Esophagus muscularis mucosa (tissue), 4 donors: ENCODE measurements around the gene MME. TPM values are rescaled to one million over a fixed set of nuclear protein-coding genes. Genes with fewer than 3 reads are reported as not detected.

Experiments
- DNase-seq: peaks from one replicate; pipeline ENCODE4 v3.0.0-alpha.2; 2017; ENCODE audit errors: extremely low spot score
- H3K27ac ChIP-seq, 4 donors: fragments of 200-600 bp; sonication (generic); replicated peaks in 1 of 4; 1 replicate in 3 of 4; 2 replicates in 1 of 4; pipeline ENCODE4 v1.5.1; 2016 to 2019; ENCODE audit warnings: mild to moderate bottlenecking in 1 of 4
- H3K27me3 ChIP-seq, 4 donors: fragments of 200-600 bp; sonication (generic); one replicate each; pipeline versions ENCODE4 v1.5.1 to v1.6.0; 2016 to 2019
- H3K36me3 ChIP-seq, 4 donors: fragments of 200-600 bp; sonication (generic); one replicate each; pipeline ENCODE4 v1.5.1; 2016 to 2019
- H3K4me1 ChIP-seq, 4 donors: fragments of 200-600 bp; sonication (generic); one replicate each; pipeline ENCODE4 v1.5.1; 2016 to 2019
- H3K4me3 ChIP-seq, 4 donors: fragments of 200-600 bp; sonication (generic); 1 replicate in 2 of 4; 2 replicates in 2 of 4; pipeline ENCODE4 v1.5.1; 2016 to 2019; ENCODE audit warnings: mild to moderate bottlenecking in 4 of 4, moderate library complexity in 1 of 4
- H3K9me3 ChIP-seq, 4 donors: fragments of 200-600 bp; sonication (generic); 1 replicate in 3 of 4; 2 replicates in 1 of 4; pipeline ENCODE4 v1.5.1; 2016 to 2019
- CTCF ChIP-seq, 3 experiments: fragments of 200-600 bp in 2 of 3; fragments of 450-650 bp in 1 of 3; sonication (generic) in 2 of 3; IDR thresholded peaks; one replicate each; pipeline ENCODE4 v1.5.1; 2017 to 2019; ENCODE audit warnings: antibody characterized with exemption in 3 of 3, mild to moderate bottlenecking in 2 of 3, moderate library complexity in 1 of 3
- EP300 ChIP-seq: sonication (generic); formaldehyde crosslinking; IDR thresholded peaks from one replicate; pipeline ENCODE4 v1.6.1; 2017; ENCODE audit warnings: antibody characterized with exemption
- POLR2A ChIP-seq: fragments of 450-650 bp; IDR thresholded peaks from one replicate; pipeline ENCODE4 v1.6.1; 2017; ENCODE audit warnings: antibody characterized with exemption, moderate library complexity, mild to moderate bottlenecking, low read depth
- POLR2AphosphoS5 ChIP-seq, 2 donors: sonication (generic); formaldehyde crosslinking; IDR thresholded peaks; one replicate each; pipeline ENCODE4 v1.6.1; 2017; ENCODE audit warnings: antibody characterized with exemption in 2 of 2
- WGBS: methylation state at CpG from one replicate; pipeline ENCODE4 v1.1.5; 2018; 5-methylcytosine and 5-hydroxymethylcytosine counted together
- intact Hi-C: fragments of 100-400 bp; cut with DNase I; formaldehyde crosslinking; loops from one replicate; pipeline ENCODE4 v1.15.1; 2023
- total RNA-seq, 4 donors: library from RNA; depleted of rRNA; stranded (reverse); fragments of >200 nt; gene quantifications; one replicate each; pipeline versions ENCODE4 v1.1.0 to v1.2.1, GENCODE V29; 2016

MME gene
- total RNA-seq, 4 donors from 2014 or later, result 1.7 to 6.5 (median 4.5) TPM

- intact Hi-C loops, result no loop called here
- WGBS, result 76% methylated on average over 5 of the region's 5 CpGs
- Histone ChIP-seq H3K4me1 (no peaks in the 10 kb centered on the region), H3K27me3 (no peaks in the 10 kb centered on the region), H3K4me3 (no peak overlapping the region), H3K36me3 (no peaks in the 10 kb centered on the region), H3K9me3 (peaks cover 0 to 6% (median 0%) of the 10 kb centered on the region in 4 donors), H3K27ac (no peak overlapping the region)
- DNase-seq, result no peak
- no peak for TF ChIP-seq CTCF (IDR thresholded peaks at IDR 0.05)
Measured at GRCh38 chr3:155217591-155217990, 137.5 kb downstream of the MME start.

- DNase-seq, result no peak
- 67% methylated on average over 7 of the region's 7 CpGs for WGBS
- Histone ChIP-seq H3K27me3 (no peaks in the 10 kb centered on the region), H3K4me3 (no peak overlapping the region), H3K27ac (no peak overlapping the region), H3K9me3 (peaks cover 0 to 6% (median 0%) of the 10 kb centered on the region in 4 donors), H3K36me3 (no peaks in the 10 kb centered on the region), H3K4me1 (no peaks in the 10 kb centered on the region)
- TF ChIP-seq POLR2A (no peak), POLR2AphosphoS5 (IDR thresholded peaks at IDR 0.05) (no peak), CTCF (IDR thresholded peaks at IDR 0.05) (no peak), EP300 (no peak)
- intact Hi-C loops, result no loop called here
Measured at GRCh38 chr3:155218462-155218861, 138.3 kb downstream of the MME start.

- Histone ChIP-seq H3K27me3 (no peaks in the 10 kb centered on the region), H3K36me3 (no peaks in the 10 kb centered on the region), H3K4me1 (no peaks in the 10 kb centered on the region), H3K9me3 (peaks cover 0 to 6% (median 0%) of the 10 kb centered on the region in 4 donors), H3K4me3 (no peak overlapping the region), H3K27ac (no peak overlapping the region)
- DNase-seq, result no peak
- no peak for TF ChIP-seq POLR2A
- TF ChIP-seq POLR2AphosphoS5 (IDR thresholded peaks at IDR 0.05), result no peak
- WGBS, result 97% methylated on average over 1 of the region's 1 CpG
- intact Hi-C loops, result no loop called here
Measured at GRCh38 chr3:155219106-155219505, 139.0 kb downstream of the MME start.

GRCh38 chr3:155225417-155225816 is 145.3 kb downstream of the MME start:
- Histone ChIP-seq H3K27me3 (no peaks in the 10 kb centered on the region), H3K27ac (no peak overlapping the region), H3K4me3 (no peak overlapping the region), H3K36me3 (no peaks in the 10 kb centered on the region), H3K4me1 (no peaks in the 10 kb centered on the region), H3K9me3 (peaks cover 0 to 6% (median 0%) of the 10 kb centered on the region in 4 donors)
- DNase-seq, result no peak
- intact Hi-C loops, result no loop called here
- TF ChIP-seq EP300 (no peak), CTCF (IDR thresholded peaks at IDR 0.05) (no peak), POLR2A (no peak), POLR2AphosphoS5 (IDR thresholded peaks at IDR 0.05) (no peak)
- WGBS, result no CpG with 5 or more reads among the region's 5 CpGs

GRCh38 chr3:155227141-155227540 is 147.0 kb downstream of the MME start:
- H3K4me1 ChIP-seq, result peaks cover 1 to 6% (median 4%) of the 10 kb centered on the region in 4 donors
- 80% methylated on average over 3 of the region's 3 CpGs for WGBS
- intact Hi-C loops, result no loop called here
- H3K4me3 ChIP-seq, result no peak overlapping the region
- no peak overlapping the region for H3K27ac ChIP-seq
- no peak for DNase-seq
- no peaks in the 10 kb centered on the region for H3K9me3 ChIP-seq
- H3K27me3 ChIP-seq, result no peaks in the 10 kb centered on the region
- H3K36me3 ChIP-seq, result no peaks in the 10 kb centered on the region
- no peak for TF ChIP-seq POLR2AphosphoS5 (IDR thresholded peaks at IDR 0.05)
- no peak for TF ChIP-seq EP300
- TF ChIP-seq POLR2A, result no peak
- no peak for TF ChIP-seq CTCF (IDR thresholded peaks at IDR 0.05)
